T-helper 1 cell treated with Interleukin-12 subunit alpha and Interleukin-12 subunit beta and Interleukin-4 antibody, amounts not matched to agents 30 μg/mL and 1 μg/mL, for 36 hours (primary cell): ENCODE data around the gene HIGD1A.

ENCODE experiments used
- H3K27ac Mint-ChIP-seq: one replicate; pipeline ENCODE4 v1.8.0; 2021; ENCODE audit warnings: mild to moderate bottlenecking, mixed read lengths
- H3K27me3 Mint-ChIP-seq: one replicate; pipeline ENCODE4 v1.8.0; 2021; ENCODE audit warnings: low read depth, mixed read lengths
- H3K36me3 Mint-ChIP-seq: one replicate; pipeline ENCODE4 v1.8.0; 2021; ENCODE audit warnings: low read depth, mixed read lengths
- H3K4me1 Mint-ChIP-seq: one replicate; pipeline ENCODE4 v1.8.0; 2021; ENCODE audit warnings: low read depth, mixed read lengths
- H3K4me3 Mint-ChIP-seq: one replicate; pipeline ENCODE4 v1.8.0; 2021; ENCODE audit warnings: mild to moderate bottlenecking, moderate library complexity, mixed read lengths
- H3K9me3 Mint-ChIP-seq: one replicate; pipeline ENCODE4 v1.8.0; 2021; ENCODE audit warnings: mixed read lengths

HIGD1A gene

GRCh38 chr3:42746455-42747450, 57.5 kb downstream of the HIGD1A start:
- no peak overlapping the region for H3K4me3 Mint-ChIP-seq
- no peaks in the 10 kb centered on the region for H3K9me3 Mint-ChIP-seq
- H3K27me3 Mint-ChIP-seq, result no peaks in the 10 kb centered on the region
- H3K36me3 Mint-ChIP-seq, result no peaks in the 10 kb centered on the region
- H3K4me1 Mint-ChIP-seq, result peaks cover 19% of the 10 kb centered on the region
- H3K27ac Mint-ChIP-seq, result no peak overlapping the region

GRCh38 chr3:42745776-42746454, 58.4 kb downstream of the HIGD1A start:
- H3K27ac Mint-ChIP-seq, result no peak overlapping the region

GRCh38 chr3:42745291-42745745, 59.0 kb downstream of the HIGD1A start:
- H3K27me3 Mint-ChIP-seq, result no peaks in the 10 kb centered on the region
- no peak overlapping the region for H3K27ac Mint-ChIP-seq
- H3K9me3 Mint-ChIP-seq, result no peaks in the 10 kb centered on the region
- H3K36me3 Mint-ChIP-seq, result no peaks in the 10 kb centered on the region
- no peak overlapping the region for H3K4me3 Mint-ChIP-seq
- peaks cover 19% of the 10 kb centered on the region for H3K4me1 Mint-ChIP-seq

More at GRCh38 chr3:42745776-42746454, 58.4 kb downstream of the HIGD1A start:
- Mint-ChIP-seq H3K4me3 (no peak overlapping the region), H3K27me3 (no peaks in the 10 kb centered on the region), H3K9me3 (no peaks in the 10 kb centered on the region), H3K36me3 (no peaks in the 10 kb centered on the region), H3K4me1 (peaks cover 19% of the 10 kb centered on the region)

GRCh38 chr3:42743204-42743995, 60.9 kb downstream of the HIGD1A start:
- Mint-ChIP-seq H3K9me3 (no peaks in the 10 kb centered on the region), H3K27ac (no peak overlapping the region), H3K4me3 (no peak overlapping the region), H3K4me1 (peaks cover 14% of the 10 kb centered on the region), H3K27me3 (peaks cover 4% of the 10 kb centered on the region), H3K36me3 (no peaks in the 10 kb centered on the region)

- no peaks in the 10 kb centered on the region for H3K9me3 Mint-ChIP-seq
- H3K27ac Mint-ChIP-seq, result no peak overlapping the region
- no peaks in the 10 kb centered on the region for H3K36me3 Mint-ChIP-seq
- H3K4me3 Mint-ChIP-seq, result no peak overlapping the region
- peaks cover 7% of the 10 kb centered on the region for H3K4me1 Mint-ChIP-seq
- peaks cover 4% of the 10 kb centered on the region for H3K27me3 Mint-ChIP-seq
Measured at GRCh38 chr3:42742688-42743087, 61.6 kb downstream of the HIGD1A start.

GRCh38 chr3:42742259-42742658, 62.0 kb downstream of the HIGD1A start:
- Mint-ChIP-seq H3K4me3 (no peak overlapping the region), H3K9me3 (no peaks in the 10 kb centered on the region)

GRCh38 chr3:42741796-42742195, 62.5 kb downstream of the HIGD1A start:
- H3K36me3 Mint-ChIP-seq, result no peaks in the 10 kb centered on the region
- peaks cover 4% of the 10 kb centered on the region for H3K27me3 Mint-ChIP-seq
- H3K27ac Mint-ChIP-seq, result no peak overlapping the region
- H3K4me3 Mint-ChIP-seq, result no peak overlapping the region
- H3K4me1 Mint-ChIP-seq, result peaks cover 2% of the 10 kb centered on the region
- no peaks in the 10 kb centered on the region for H3K9me3 Mint-ChIP-seq

More at GRCh38 chr3:42742259-42742658, 62.0 kb downstream of the HIGD1A start:
- H3K27ac Mint-ChIP-seq, result no peak overlapping the region
- peaks cover 4% of the 10 kb centered on the region for H3K27me3 Mint-ChIP-seq
- H3K4me1 Mint-ChIP-seq, result peaks cover 3% of the 10 kb centered on the region
- no peaks in the 10 kb centered on the region for H3K36me3 Mint-ChIP-seq

GRCh38 chr3:42739401-42740158, 64.7 kb downstream of the HIGD1A start:
- Mint-ChIP-seq H3K4me3 (no peak overlapping the region), H3K27ac (no peak overlapping the region), H3K27me3 (peaks cover 4% of the 10 kb centered on the region), H3K36me3 (no peaks in the 10 kb centered on the region), H3K4me1 (peaks cover 2% of the 10 kb centered on the region), H3K9me3 (no peaks in the 10 kb centered on the region)

- no peak overlapping the region for H3K27ac Mint-ChIP-seq
- peaks cover 4% of the 10 kb centered on the region for H3K27me3 Mint-ChIP-seq
- no peaks in the 10 kb centered on the region for H3K4me1 Mint-ChIP-seq
- H3K4me3 Mint-ChIP-seq, result no peak overlapping the region
- no peaks in the 10 kb centered on the region for H3K36me3 Mint-ChIP-seq
- H3K9me3 Mint-ChIP-seq, result no peaks in the 10 kb centered on the region
Measured at GRCh38 chr3:42736531-42736930, 67.8 kb downstream of the HIGD1A start.

GRCh38 chr3:42736081-42736480, 68.2 kb downstream of the HIGD1A start:
- no peak overlapping the region for H3K27ac Mint-ChIP-seq
- H3K4me3 Mint-ChIP-seq, result no peak overlapping the region
- H3K4me1 Mint-ChIP-seq, result no peaks in the 10 kb centered on the region
- no peaks in the 10 kb centered on the region for H3K36me3 Mint-ChIP-seq
- H3K9me3 Mint-ChIP-seq, result no peaks in the 10 kb centered on the region
- H3K27me3 Mint-ChIP-seq, result peaks cover 4% of the 10 kb centered on the region

GRCh38 chr3:42735615-42736014, 68.7 kb downstream of the HIGD1A start:
- Mint-ChIP-seq H3K27ac (no peak overlapping the region), H3K27me3 (peaks cover 4% of the 10 kb centered on the region), H3K36me3 (no peaks in the 10 kb centered on the region), H3K9me3 (no peaks in the 10 kb centered on the region), H3K4me3 (no peak overlapping the region), H3K4me1 (no peaks in the 10 kb centered on the region)

GRCh38 chr3:42735019-42735418, 69.3 kb downstream of the HIGD1A start:
- no peaks in the 10 kb centered on the region for H3K4me1 Mint-ChIP-seq
- peaks cover 4% of the 10 kb centered on the region for H3K27me3 Mint-ChIP-seq
- H3K9me3 Mint-ChIP-seq, result no peaks in the 10 kb centered on the region
- H3K27ac Mint-ChIP-seq, result no peak overlapping the region
- H3K36me3 Mint-ChIP-seq, result no peaks in the 10 kb centered on the region
- no peak overlapping the region for H3K4me3 Mint-ChIP-seq

GRCh38 chr3:42734263-42734860, 69.9 kb downstream of the HIGD1A start:
- no peaks in the 10 kb centered on the region for H3K4me1 Mint-ChIP-seq
- peaks cover 4% of the 10 kb centered on the region for H3K27me3 Mint-ChIP-seq
- no peak overlapping the region for H3K4me3 Mint-ChIP-seq
- no peaks in the 10 kb centered on the region for H3K9me3 Mint-ChIP-seq
- H3K36me3 Mint-ChIP-seq, result no peaks in the 10 kb centered on the region
- no peak overlapping the region for H3K27ac Mint-ChIP-seq
